Right ventricle myocardium inferior (tissue), 1 donor: Measurements from ENCODE around the gene TMED1. TPM values are rescaled to one million over a fixed set of nuclear protein-coding genes. Genes with fewer than 3 reads are reported as not detected.
A peak's percentile ranks its signal among the peaks of the same experiment; 100 is the strongest.
"Not testable (repeated sequence)": the region's sequence is repeated elsewhere in the genome, so short reads cannot be mapped to it uniquely, and the experiment has no call there.

Source experiments
- ATAC-seq: fragments of 200-7000 bp; cut with Tn5 transposase; one replicate; pipeline ENCODE4 v1.9.1; 2020; ENCODE audit warnings: mild to moderate bottlenecking, moderate library complexity
- DNase-seq: peaks from one replicate; pipeline ENCODE4 v3.0.0; 2021; ENCODE audit errors: missing footprints
- intact Hi-C: fragments of 100-400 bp; cut with DNase I; formaldehyde crosslinking; loops from one replicate; pipeline ENCODE4 v1.11.0; 2022
- total RNA-seq: library from RNA; stranded (reverse); fragmentation: NEBNext Ultra II Directional; extraction: Animal tissue kit (Norgen Biotek cat#: 25700); gene quantifications from one replicate; pipeline ENCODE4 v1.2.1, GENCODE V29; 2021
- donor health status: DM: no; HTN: yes; CAD: no; lungs with severe emphysema.

Gene TMED1
- total RNA-seq, 1 donor from 2014 or later = 30.3 TPM

DNA sequence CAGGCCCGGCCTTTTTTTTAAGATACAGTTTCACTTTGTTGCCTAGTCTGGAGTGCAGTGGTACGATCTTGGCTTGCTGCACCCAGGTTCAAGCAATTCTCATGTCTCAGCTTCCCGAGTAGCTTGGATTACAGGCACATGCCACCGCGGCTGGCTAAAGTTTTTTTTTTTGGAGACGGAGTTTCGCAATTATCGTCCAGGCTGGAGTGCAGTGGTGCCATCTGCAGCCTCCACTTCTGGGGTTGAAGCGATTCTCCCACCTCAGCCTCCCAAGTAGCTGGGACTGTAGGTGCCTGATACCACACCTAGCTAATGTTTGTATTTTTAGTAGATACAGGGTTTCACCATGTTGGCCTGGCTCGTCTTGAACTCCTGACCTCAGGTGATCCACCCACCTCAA lies 30.5 kb upstream of the TMED1 start:
- no peak for ATAC-seq
- no peak for DNase-seq
- intact Hi-C loops = no loop called here

- peak; percentile 87 for ATAC-seq
- intact Hi-C loops = loop anchor here (2.0 kb wide), 1 partner anchor 148 kb away; no protein-coding TSS in a partner anchor
- DNase-seq = peak; percentile 88
Measured at GRCh38 chr19:10864538-10864899, 28.5 kb upstream of the TMED1 start.

- ATAC-seq (peak; percentile 9), DNase-seq (no peak)
- intact Hi-C loops = no loop called here
Measured at GRCh38 chr19:10863107-10863717, 27.2 kb upstream of the TMED1 start.

DNA sequence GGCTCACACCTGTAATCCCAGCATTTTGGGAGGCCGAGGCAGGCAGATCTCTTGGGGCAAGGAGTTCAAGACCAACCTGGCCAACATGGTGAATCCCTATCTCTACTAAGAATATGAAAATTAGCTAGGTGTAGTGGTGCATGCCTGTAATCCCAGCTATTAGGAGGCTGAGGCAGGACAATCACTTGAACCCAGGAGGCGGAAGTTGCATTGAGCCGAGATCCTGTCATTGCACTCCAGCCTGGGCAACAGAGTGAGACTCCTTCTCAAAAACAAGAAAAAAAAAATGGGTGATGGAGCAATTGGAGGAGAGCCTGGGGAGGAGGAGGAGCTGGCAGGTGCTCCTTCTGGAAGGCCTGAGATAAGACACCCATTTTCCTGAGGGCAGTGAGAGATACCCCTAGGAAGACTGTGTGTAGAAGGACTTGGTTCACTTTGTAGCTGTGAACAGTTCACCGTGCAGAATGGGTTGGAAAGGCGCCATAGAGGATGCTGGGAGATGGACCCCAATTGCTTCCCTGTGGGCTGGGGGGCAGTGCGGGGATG lies 26.6 kb upstream of the TMED1 start:
- DNase-seq = no peak
- intact Hi-C loops = no loop called here

GRCh38 chr19:10861103-10861651 lies 25.2 kb upstream of the TMED1 start:
- DNase-seq = no peak
- intact Hi-C loops = no loop called here
- ATAC-seq = no peak

More for the DNA sequence above, 26.6 kb upstream of the TMED1 start:
- no peak for ATAC-seq

DNA sequence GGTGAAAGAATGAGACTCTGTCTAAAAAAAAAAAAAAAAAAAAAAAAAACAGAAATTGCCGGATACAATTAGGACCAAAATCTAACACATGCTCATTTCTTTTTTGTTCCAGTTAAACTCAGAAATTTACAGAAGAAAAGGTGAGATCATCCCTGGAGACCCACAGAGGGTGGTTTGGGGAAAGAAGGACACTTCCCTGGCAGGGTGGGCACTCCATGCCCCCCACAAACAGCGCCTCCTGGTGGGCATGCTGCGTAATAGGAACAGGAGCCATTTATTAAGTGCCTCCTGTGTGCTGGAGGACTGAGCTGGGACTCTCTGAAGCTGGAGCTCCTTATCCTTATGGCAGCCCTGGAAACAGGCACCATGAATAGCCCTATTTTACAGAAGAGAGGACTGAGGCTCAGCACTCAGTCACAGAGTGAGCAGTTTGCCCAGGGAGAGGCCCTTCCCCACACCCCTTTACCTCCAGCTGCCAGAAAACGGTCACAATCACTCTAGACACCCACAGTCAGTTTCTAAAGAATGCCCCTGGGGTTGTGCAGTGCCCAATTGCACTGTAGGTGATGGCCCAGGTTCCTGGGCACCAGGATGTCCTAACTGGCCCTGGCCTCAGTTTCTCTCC lies 22.3 kb upstream of the TMED1 start:
- DNase-seq (no peak), ATAC-seq (no peak)
- intact Hi-C loops = no loop called here

DNA sequence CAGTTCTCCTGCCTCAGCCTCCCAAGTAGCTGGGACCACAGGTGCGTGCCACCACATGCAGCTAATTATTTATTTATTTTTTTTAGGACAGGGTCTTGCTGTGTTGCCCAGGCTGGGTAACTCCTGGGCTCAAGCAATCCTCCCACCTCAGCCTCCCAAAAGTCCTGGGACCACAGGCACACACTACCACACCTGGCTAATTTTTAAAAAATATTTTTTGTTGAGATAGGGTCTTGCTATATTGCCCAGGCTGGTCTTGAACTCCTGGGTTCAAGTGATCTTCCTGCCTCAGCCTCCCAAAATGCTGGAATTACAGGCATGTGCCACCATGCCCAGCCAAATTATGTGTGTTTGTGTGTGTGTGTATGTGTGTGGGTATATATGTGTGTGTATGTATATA lies 20.9 kb upstream of the TMED1 start:
- ATAC-seq, intact Hi-C loops: not testable (repeated sequence)

GRCh38 chr19:10855879-10856522 lies 20.0 kb upstream of the TMED1 start:
- ATAC-seq = no peak
- intact Hi-C loops = no loop called here
- DNase-seq = no peak

More for the DNA sequence above, 20.9 kb upstream of the TMED1 start:
- DNase-seq = not testable (repeated sequence)

DNA sequence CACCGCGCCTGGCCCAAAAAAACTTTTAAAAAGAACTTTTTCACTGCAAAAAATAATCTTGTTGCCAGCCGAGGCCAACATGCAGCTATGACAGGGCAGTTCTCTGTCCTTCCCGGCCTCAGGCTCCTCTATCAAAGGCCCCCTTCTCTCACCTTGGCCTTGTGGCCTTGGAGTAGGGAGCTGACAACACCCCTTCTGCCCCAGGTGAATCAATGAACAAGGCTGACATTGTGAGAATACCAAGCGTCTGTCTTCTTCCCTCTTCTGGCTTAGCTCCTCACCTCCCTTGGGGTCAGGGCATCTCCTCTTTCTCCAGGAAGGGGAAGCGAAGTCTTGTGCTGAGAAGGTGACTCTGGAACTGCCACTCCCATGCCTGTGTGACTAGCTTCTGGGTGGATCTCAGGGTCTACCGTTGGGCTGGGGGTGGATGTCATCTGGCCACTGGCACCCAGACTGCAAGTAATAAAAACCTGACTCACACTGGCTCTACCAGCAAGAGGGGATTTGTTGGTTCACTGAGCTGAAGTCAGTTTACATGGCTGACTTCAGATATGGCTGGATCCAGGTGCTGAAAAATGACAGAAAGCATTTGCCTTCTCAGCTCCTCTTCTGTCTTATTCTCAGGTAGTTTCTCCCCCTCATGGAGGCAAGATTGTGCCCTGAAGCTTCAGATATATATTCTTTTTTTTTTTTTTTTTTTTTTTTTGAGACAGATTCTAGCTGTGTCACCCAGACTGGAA lies 18.5 kb upstream of the TMED1 start:
- ATAC-seq (no peak), DNase-seq (no peak)
- intact Hi-C loops = no loop called here

DNA sequence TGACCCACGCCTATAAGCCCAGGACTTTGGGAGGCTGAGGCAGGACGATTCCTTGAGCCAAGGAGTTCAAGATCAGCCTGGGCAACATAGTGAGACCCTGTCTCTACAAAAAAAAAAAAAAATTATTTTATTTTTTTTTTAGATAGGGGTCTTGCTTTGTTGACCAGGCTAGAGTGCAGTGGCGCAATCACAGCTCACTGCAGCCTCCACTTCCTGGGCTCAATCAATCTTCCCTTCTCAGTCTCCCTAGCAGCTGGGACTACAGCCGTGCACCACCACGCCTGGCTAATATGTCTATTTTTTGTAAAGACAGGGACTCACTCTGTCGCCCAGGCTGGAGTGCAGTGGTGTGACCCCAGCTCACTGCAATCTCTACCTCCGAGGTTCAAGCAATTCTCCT lies 16.9 kb upstream of the TMED1 start:
- intact Hi-C loops = no loop called here
- DNase-seq = no peak
- no peak for ATAC-seq

GRCh38 chr19:10852098-10852800 lies 16.2 kb upstream of the TMED1 start:
- intact Hi-C loops = no loop called here
- no peak for ATAC-seq
- no peak for DNase-seq

- ATAC-seq = no peak
- no peak for DNase-seq
- intact Hi-C loops = no loop called here
Measured at GRCh38 chr19:10850631-10851030, 14.6 kb upstream of the TMED1 start.

GRCh38 chr19:10848230-10848856 lies 12.3 kb upstream of the TMED1 start, which contains the start of gene C19orf38:
Gene C19orf38 (plus strand): TSS chr19:10848415. CDS start chr19:10848509, 94 bp downstream.
- no peak for DNase-seq
- intact Hi-C loops = no loop called here
- no peak for ATAC-seq

GRCh38 chr19:10846500-10847202 lies 10.6 kb upstream of the TMED1 start:
- DNase-seq (no peak), ATAC-seq (no peak)
- intact Hi-C loops = no loop called here

DNA sequence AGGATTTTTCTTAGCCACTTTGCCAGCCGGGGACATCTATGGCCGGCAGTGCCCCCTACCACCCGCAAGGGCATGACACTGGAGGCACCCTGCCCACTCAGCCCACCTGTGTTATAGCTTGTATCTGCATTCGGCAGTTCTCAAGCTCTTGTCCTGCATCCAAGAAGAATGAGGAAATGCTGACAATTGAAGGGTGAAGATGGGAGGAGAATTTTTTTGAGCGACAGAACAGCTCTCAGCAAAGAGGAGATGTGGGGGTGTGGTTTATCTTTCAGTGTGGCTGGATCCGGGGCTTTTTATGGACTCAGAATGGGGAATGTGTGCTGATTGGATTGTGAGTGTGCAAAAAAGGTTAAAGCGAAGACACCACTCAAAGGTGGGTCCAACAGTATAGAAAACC lies 6.8 kb upstream of the TMED1 start:
- ATAC-seq = no peak
- intact Hi-C loops = no loop called here
- no peak for DNase-seq

GRCh38 chr19:10839114-10840050 lies 3.4 kb upstream of the TMED1 start:
- ATAC-seq = no peak

More at GRCh38 chr19:10839114-10840050, 3.4 kb upstream of the TMED1 start:
- intact Hi-C loops = no loop called here
- no peak for DNase-seq
